ENCODE data around the gene PLA2R1.

GRCh38 chr2:160097326-160097725 is 34.9 kb upstream of the PLA2R1 start:
- TF ChIP-seq, protein P1, sequence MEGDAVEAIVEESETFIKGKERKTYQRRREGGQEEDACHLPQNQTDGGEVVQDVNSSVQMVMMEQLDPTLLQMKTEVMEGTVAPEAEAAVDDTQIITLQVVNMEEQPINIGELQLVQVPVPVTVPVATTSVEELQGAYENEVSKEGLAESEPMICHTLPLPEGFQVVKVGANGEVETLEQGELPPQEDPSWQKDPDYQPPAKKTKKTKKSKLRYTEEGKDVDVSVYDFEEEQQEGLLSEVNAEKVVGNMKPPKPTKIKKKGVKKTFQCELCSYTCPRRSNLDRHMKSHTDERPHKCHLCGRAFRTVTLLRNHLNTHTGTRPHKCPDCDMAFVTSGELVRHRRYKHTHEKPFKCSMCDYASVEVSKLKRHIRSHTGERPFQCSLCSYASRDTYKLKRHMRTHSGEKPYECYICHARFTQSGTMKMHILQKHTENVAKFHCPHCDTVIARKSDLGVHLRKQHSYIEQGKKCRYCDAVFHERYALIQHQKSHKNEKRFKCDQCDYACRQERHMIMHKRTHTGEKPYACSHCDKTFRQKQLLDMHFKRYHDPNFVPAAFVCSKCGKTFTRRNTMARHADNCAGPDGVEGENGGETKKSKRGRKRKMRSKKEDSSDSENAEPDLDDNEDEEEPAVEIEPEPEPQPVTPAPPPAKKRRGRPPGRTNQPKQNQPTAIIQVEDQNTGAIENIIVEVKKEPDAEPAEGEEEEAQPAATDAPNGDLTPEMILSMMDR (IDR thresholded peaks at IDR 0.05) = no peak
- TF ChIP-seq POLR2A (IDR thresholded peaks at IDR 0.05) = no peak
